ENCODE data around the gene SLC39A11.

GRCh38 chr17:72763981-72764380, 328.5 kb downstream of the SLC39A11 start:
- TF ChIP-seq CTCF (conservative IDR thresholded peaks at IDR 0.05; ENCODE audit: low read depth, low read length) (no peak), EZH2 (IDR thresholded peaks at IDR 0.05; ENCODE audit: borderline replicate concordance, low read depth, low read length, poor library complexity, severe bottlenecking) (no peak)
